HG03442 (cell line): ENCODE measurements around the gene MFN1.

ENCODE experiments used
- ATAC-seq: cut with Tn5 transposase; IDR thresholded peaks from one replicate; pipeline ENCODE4 v1.9.1; 2021; ENCODE audit warnings: mild to moderate bottlenecking, moderate library complexity; ENCODE audit not compliant: unreplicated experiment

MFN1 gene

DNA sequence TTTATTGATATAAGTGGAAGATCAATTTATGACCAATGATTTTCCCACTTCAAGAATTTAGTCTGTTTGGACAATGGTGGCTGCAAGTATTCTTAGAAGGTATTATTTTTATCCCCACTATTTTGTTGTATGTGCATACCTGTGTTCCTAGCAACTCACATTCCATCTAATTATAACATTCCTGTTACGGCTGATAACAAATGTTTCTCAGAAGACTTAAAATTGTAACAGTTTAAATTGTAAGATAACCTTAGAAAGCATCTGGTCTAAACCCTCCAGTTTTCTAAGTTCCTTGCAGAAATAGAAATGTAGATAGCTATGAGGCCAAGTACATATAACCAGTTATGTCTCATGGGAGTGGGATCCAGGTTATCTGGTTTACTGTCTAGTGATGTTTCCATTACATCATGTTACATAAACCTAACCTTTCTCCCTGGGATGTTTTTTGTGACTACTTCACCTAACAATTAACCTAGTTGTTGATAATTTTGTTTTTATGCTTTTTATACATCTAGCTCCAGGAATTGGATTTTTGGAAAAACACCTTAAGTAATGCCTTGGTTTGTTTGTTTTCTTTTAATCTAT is 11.1 kb upstream of the MFN1 start:
- ATAC-seq: no peak

DNA sequence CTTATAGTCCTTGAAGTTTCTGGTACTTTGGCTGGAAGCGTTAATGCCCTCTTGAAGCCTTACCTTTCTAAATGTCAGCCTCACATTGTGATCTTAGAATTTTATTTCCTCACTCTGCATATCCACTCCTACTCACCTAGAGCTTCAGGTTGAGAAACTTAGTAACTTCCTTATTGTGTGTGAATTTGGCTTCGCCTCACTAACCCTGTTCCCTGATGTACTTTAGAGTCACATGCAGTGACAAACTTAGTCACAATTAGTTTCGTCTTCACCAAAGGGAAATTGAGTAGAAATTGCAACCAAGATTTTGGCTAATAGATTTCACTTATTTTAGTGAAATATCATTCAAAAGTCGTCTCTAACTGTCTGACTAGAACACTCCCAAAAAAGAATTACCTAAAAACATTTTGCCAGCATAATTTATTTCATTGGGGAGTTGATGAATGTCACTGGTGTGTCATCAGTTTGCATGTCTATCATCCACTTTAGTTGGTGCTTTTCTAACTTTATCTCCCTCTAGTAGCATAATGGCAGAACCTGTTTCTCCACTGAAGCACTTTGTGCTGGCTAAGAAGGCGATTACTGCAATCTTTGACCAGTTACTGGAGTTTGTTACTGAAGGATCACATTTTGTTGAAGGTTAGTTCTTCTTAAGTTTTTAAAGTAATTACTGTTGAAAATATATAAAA is 960 bp downstream of the MFN1 start:
- ATAC-seq: peak; percentile 70

DNA sequence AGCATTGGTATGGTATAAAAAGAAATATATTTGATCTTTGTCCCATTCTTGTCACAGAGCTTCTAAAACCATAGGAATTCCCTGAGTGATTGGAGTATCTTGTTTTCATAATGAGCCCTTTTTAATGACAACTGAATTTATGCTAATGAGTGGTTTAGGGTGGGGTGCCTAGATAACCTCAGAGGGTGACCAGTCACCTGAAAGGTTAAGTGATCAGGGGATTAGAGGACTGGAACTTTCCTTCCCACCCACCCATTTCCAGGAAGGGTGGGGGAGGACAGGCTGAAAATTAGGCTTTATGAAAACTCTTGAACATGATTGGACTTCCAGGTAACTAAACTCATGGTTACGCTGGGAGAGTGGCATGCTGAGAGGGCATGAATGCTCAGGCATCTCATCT is 8.5 kb downstream of the MFN1 start:
- no peak for ATAC-seq

DNA sequence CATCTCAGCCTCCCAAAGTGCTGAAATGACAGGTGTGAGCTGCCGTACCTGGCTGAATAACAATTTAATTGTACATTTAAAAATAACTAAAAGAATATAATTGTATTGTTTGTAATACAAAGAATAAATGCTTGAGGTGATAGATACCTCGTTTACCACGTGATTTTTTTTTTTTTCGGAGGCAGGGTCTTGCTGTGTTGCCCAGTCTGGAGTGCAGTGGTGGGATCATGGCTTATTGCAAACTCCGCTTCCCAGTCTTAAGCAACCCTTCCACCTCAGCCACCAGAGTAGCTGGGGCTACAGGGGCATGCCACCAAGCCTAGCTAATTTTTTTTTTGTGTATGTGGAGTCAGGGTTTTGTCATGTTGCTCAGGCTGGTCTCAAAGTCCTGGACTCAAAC is 15.8 kb downstream of the MFN1 start:
- ATAC-seq: no peak

DNA sequence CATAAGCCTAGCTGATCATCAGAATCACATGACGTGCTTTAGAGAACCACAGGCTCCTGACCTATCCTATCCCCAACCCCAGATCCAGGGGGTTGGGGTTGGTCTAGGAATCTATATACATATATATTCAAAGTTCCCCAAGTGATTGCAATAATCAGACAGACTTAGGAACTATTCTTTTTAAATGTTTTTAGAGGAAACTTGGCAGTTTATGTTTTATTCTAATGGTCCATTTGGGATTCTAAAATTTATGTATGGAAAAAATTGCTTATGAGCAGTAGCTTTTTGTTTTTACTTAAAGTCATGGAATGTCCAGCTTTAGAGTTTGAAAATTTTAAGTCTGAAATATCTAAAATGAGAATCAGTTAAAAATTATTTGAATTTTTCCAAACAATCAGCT is 22.1 kb downstream of the MFN1 start:
- ATAC-seq: no peak

DNA sequence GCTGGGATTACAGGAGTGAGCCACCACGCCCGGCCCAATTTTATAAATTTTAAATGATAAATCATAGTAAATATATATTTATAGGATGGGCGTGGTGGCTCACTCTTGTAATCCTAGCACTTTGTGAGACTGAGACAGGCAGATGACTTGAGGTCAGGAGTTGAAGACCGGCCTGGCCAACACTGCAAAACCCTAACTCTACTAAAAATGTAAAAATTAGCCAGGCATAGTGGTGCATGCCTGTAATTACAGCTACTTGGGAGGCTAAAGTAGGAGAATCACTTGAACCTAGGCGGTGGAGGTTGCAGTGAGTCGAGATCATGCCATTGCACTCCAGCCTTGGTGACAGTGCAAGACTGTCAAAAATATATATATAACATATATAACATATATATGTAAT is 26.4 kb downstream of the MFN1 start:
- no peak for ATAC-seq

DNA sequence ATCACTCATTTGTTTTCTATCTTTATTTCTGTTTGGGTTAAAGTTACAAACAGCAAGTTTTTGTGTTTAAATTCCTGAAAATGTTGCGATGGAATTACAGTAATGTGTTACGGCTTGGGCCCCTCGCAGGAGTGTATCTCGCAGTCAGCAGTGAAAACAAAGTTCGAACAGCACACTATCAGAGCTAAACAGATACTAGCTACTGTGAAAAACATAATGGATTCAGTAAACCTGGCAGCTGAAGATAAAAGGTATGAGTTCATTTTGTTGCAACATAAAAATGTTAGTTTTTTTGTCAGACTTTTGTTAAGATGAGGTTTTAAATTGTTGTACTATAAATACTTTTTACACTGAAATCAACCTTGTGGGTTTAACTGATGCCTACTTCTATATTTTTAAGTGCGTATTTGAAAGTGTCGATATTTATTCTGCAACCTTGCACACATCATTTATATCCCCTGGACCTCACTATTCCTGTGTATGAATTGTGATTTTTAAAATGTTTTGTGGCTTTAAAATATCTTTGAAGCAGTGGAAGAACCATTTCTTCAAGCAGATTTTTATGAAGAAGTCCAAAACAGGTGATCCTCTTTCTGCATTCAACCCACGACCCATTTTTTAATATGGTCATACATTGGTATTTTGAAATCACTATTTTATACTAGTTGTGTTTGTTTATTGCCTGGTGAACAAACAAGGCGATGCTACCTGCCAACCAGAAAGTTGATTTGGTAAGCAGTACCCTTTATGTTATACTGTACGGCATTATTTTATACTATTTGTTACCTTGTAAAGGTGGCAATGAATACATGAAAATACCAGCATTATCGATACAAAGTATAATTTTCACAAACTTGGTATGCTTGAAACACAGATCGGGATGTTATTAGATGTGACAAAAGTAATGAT is 27.8 kb downstream of the MFN1 start:
- no peak for ATAC-seq

DNA sequence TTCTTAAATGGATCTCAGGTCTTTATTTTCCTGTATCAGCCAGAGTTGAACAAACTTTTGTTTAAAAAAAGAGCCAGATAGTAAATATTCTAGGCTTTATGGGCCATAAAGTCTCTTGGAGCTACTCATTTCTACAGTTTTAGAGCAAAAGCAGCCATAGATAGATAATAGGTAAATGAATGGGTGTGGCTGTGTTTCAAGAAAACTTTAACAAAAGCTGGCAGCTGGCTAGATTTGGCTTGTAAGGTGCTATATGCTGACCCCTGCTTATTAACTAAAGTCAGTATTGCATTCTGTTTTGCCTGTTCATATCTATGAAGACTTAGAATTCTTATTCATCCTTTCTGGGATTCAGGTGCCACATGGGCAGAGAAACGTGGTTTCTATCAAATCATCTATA is 29.0 kb downstream of the MFN1 start:
- no peak for ATAC-seq

DNA sequence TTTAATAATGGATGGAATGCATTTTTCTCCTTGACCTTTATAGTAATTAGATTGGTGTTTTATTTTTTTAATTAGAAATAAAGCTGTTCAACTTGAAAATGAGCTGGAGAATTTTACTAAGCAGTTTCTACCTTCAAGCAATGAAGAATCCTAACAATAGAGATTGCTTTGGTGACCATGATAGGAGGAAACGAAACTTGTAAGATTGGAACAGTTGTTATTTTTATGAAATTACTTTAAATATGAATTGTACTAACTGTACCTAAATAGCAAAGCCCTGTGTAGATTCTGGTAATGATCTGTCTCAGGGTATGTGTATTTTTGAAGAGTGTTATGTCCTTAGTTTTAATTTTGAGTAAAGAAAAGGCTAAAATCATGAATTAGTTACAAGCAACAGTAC is 44.4 kb downstream of the MFN1 start:
- ATAC-seq: no peak

DNA sequence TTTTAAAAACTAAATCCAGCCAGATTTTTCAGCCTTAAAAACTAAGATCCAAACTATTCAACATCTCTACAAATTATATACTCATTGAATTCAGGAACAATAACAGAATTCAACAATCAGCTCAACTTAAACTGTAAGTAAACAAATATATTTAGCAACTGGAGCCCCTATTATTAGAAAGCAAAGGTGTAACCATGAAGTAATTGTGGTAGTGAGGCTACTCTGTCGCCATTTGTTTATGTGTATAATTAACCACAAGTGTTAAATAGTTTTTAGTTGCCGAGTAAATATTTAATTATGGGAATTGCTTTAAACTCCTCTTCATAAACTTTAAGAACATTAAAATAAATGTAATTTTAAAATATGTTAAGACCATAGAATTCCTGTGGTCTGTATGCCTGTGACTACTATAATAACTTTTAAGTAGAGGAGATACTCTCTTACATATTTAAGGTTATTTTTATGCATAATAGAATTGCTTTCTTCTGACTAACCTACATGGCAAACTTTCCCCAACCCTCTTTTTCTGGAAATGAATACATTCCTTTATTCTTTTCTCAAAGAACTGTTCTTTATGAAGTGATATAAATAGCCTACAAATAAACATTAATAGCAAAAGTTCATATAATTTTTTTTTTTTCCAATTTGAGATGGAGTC is 51.2 kb downstream of the MFN1 start:
- no peak for ATAC-seq

DNA sequence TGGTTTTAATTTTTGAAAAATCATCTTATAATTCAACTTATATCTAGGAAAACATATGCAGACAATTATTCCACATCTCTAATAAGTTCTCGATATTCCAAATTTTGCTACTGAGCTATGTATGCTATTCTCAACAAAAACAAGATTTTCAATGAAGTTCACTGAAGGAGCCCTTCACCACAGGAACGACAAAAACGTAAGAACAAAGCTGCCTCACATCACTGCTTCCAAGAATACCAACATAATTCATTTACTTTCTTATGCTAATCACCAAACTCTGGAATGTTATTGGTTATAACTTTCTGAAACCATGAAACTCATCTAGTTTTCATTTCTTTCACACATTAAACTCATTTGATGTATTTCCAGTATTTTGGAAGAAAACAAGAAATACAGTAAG is 54.1 kb downstream of the MFN1 start:
- no peak for ATAC-seq

DNA sequence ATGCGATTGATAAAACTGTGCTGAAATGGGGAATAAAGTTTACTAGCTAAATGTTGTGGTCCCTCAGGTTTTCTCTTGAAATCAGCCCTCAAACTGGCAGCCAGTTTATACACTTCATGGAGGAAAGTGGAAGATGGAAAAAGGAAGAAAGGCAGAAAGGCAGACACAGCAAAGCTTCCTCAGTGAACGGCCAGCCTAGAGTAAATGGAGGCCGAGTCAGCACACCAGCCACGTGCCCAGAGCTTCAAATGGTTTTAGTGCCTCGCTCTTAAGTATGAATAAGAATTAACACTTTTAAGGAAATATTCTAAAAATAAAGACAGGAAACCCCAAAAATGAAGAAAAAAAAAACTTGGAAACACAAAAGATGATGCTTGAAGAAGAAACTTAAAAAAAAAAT is 55.5 kb downstream of the MFN1 start:
- ATAC-seq: no peak

DNA sequence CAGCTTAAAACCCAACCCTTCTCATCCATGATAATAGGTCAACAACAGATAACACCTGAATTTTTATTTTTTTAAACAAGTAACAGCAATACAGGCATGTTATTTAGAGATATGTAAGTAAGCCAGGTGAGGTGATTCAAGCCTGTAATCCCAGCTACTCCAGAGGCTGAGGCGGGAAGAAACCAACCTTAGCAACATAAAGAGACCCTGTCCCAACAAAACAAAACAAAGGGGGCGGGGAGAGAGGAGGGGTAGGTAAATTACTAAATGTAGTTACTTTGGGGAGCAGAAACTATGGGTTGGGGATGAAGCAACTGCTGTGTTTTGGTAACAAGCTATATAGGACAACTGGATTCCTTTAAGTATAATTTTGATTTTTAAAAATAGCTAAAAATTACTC is 56.8 kb downstream of the MFN1 start:
- ATAC-seq: no peak

DNA sequence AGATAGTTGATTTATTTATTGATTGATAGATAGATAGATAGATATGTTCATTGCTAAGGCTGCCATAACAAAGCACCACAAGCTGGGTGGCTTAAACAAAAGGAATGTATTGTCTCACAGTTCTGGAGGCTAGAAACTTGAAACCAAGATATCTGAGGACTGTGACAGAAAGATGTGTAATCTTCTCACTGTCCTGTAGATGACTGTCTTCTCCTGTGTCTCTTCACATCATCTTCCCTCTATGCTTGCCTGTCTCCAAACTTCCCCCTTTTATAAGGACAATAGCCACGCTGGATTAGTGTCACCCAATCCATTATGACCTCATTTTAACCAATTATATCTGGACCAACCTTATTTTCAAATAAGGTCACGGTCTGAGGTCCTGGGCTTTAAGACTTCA is 62.8 kb downstream of the MFN1 start:
- peak; percentile 58 for ATAC-seq

DNA sequence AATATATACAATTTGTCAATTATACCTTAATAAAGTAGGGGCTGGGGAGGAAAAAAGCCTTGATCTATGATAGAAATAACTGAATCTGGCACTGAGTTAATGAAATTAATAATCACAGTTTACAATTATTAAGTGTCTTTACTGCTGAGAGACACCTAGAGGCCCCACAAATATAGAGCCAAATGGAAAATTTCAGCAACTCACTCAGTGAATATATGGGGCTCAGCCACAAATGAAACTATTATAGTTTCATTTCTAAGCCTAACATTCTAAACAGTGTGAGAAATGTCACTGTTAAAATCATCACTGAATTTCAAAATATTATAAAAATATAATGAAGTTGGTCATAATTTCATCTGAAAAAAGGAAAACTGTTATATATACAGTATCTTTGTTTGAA is 63.5 kb downstream of the MFN1 start:
- ATAC-seq: peak; percentile 57

DNA sequence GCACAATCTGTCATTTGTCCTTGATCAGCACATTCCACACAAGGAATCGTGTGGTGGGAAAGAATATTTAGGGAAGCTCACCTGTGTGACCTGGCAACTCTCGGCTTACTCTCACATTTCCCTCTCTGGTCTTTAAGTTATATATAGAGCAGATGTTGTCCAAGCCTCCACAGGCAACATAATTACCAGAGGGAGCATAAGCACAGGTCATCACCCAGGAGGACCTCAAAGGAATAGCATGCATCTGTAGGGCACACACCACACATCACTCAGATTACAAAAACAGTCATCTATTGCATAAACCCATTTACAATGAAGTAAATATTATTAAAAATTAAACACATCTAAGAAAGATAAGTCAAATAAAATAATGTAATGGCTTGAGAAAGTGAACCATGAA is 67.3 kb downstream of the MFN1 start:
- ATAC-seq: no peak

DNA sequence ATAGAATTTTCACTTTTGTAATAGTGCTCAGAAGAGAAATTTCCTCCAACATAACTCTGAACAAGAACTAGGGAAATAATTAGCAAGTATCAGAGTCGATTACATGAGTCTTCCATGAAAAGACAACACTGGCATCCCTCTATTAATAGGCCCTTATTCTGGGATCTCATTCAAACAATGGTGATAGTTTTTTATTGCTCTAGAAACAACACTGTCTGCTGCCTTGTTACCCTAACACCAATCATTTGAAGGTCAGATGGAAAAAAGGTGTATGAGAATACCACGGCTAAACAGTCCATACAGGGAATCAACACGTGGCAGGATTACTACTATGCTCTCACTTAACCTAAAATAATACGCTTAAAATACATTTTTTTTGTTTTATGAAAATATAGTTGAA is 67.9 kb downstream of the MFN1 start:
- ATAC-seq: no peak

DNA sequence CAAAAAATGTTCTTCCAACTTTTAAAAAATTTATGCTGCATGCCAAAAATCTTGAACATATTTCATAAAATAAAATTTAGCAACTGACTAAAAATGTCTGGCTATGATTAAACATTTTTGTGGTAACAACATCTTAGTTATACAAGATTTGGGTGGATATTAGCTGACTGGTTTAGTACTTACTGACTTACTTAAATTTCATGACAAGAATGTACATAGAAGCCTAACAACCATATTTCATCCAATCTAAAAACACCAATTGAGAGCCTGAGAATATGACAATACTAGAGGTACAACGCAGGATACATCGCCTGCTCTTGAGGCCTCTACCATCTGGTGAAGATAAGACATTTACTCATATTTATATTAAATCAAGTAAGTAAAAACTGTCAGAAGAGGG is 69.2 kb downstream of the MFN1 start:
- no peak for ATAC-seq

DNA sequence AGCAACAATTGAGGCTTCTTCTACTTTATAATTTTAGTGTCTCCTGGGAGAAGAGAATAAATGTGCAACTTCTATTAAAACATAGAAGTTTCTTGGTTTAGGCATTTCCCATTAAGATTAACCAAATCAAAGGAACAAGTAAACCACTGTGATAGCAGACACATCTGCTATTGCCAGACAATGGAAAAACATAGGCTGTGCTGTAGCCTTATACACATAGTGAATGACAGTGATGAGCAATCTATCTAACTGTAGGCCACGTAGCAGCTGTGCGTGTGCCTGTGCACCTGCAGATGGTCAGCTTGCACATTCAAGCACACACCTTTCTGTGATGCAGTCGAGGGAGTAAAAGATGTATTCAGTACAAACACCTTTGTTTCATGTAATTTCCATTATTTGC is 71.1 kb downstream of the MFN1 start:
- no peak for ATAC-seq

DNA sequence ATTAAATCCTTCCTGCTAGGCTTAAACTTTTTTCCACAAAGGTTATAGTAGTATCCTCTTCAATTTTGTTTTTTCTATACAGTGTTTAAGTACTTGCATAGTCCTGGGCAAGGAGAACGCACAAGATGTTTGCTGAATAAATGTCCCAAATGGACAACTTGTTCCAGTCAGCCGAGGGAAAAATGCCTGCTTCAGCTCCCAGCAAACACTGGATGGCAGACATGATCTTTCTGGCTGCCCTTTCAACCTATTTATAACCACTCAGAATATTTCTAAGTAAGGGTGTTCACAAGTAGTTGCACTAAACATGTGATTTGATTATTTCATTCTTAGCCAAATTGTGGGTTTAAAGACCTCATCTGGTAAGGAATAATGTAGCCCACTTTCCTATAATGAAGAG is 74.0 kb downstream of the MFN1 start:
- ATAC-seq: no peak

DNA sequence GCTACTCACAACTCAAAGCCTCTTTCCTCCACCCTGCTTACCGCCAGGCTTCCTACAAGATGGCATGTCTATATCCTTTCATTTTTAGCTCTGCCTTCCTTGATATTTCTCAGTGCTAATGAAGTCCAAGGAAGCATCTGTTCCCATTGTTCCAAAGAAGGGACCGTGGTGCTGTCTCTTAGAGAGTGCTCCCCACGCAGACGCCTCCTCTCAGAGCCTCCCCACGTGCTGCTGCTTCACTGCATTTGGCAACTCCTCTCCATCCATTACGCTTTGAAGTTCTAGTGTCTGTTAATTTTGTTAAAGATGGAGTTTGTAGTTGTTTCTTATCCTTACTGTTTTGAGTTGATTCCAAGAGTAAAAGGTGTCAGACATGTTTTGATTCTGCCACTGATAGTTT is 77.6 kb downstream of the MFN1 start:
- ATAC-seq: no peak
